Hepatocyte (in vitro differentiated cells): ENCODE results near the gene NPTN. TPM values are rescaled to one million over a fixed set of nuclear protein-coding genes. Genes with fewer than 3 reads are reported as not detected.
A peak's percentile ranks its signal among the peaks of the same experiment; 100 is the strongest.

ENCODE experiments used
- DNase-seq: peaks from one replicate; pipeline ENCODE4 v3.0.0-alpha.2; 2016; ENCODE audit warnings: low spot score
- H2AFZ ChIP-seq: fragments of 200-600 bp; sonication (generic); 2 replicates; pipeline ENCODE4 v1.6.0; 2016; ENCODE audit warnings: antibody characterized with exemption, mild to moderate bottlenecking
- H3K27ac ChIP-seq: fragments of 200-600 bp; sonication (generic); 2 replicates; pipeline ENCODE4 v1.5.1; 2016; ENCODE audit warnings: mild to moderate bottlenecking
- H3K27me3 ChIP-seq: fragments of 200-600 bp; sonication (generic); 2 replicates; pipeline ENCODE4 v1.6.1; 2016
- H3K36me3 ChIP-seq: fragments of 200-600 bp; sonication (generic); replicated peaks from 2 replicates; pipeline ENCODE4 v1.5.1; 2016; ENCODE audit warnings: low read depth; ENCODE audit not compliant: insufficient read depth
- H3K4me1 ChIP-seq: fragments of 200-600 bp; sonication (generic); 2 replicates; pipeline ENCODE4 v1.5.1; 2016; ENCODE audit warnings: mild to moderate bottlenecking, moderate library complexity; ENCODE audit not compliant: insufficient read depth
- H3K4me2 ChIP-seq: fragments of 200-600 bp; sonication (generic); 2 replicates; pipeline ENCODE4 v1.6.0; 2016
- H3K4me3 ChIP-seq: fragments of 200-600 bp; sonication (generic); 2 replicates; pipeline ENCODE4 v1.5.1; 2016; ENCODE audit warnings: mild to moderate bottlenecking
- H3K79me2 ChIP-seq: fragments of 200-600 bp; sonication (generic); 2 replicates; pipeline ENCODE4 v1.6.0; 2017; ENCODE audit warnings: mild to moderate bottlenecking
- H3K9me2 ChIP-seq: fragments of 200-600 bp; sonication (generic); replicated peaks from 2 replicates; pipeline ENCODE4 v1.6.0; 2017; ENCODE audit warnings: mild to moderate bottlenecking; ENCODE audit not compliant: insufficient read depth
- H3K9me3 ChIP-seq: fragments of 200-600 bp; sonication (generic); 2 replicates; pipeline ENCODE4 v1.5.1; 2016; ENCODE audit warnings: low read depth, mild to moderate bottlenecking
- H4K20me1 ChIP-seq: fragments of 200-600 bp; sonication (generic); 2 replicates; pipeline ENCODE4 v1.6.0; 2016; ENCODE audit warnings: mild to moderate bottlenecking; ENCODE audit not compliant: insufficient read depth, poor library complexity, severe bottlenecking
- CTCF ChIP-seq: fragments of 200-600 bp; sonication (generic); IDR thresholded peaks from 2 replicates; pipeline ENCODE4 v1.5.1; 2016; ENCODE audit warnings: antibody characterized with exemption, mild to moderate bottlenecking; ENCODE audit not compliant: poor library complexity
- EZH2 ChIP-seq: fragments of 200-600 bp; sonication (generic); IDR thresholded peaks from 2 replicates; pipeline ENCODE4 v1.6.1; 2016; ENCODE audit warnings: antibody characterized with exemption, mild to moderate bottlenecking, borderline replicate concordance
- EZH2phosphoT487 ChIP-seq: fragments of 200-600 bp; sonication (generic); IDR thresholded peaks from one replicate; pipeline ENCODE4 v1.6.1; 2018; ENCODE audit warnings: antibody characterized with exemption, mild to moderate bottlenecking, low read depth, moderate library complexity; ENCODE audit not compliant: unreplicated experiment, severe bottlenecking
- WGBS: methylation state at CpG from one replicate; pipeline ENCODE4 v1.1.6; 2016; ENCODE audit warnings: low lambda C conversion rate; ENCODE audit errors: missing lambda C conversion rate; 5-methylcytosine and 5-hydroxymethylcytosine counted together
- polyA plus RNA-seq: library from polyadenylated mRNA; unstranded; fragments of >200 nt; fragmentation: Nextera tagmentation; extraction: Ambion mirVana; gene quantifications from 2 replicates; pipeline ENCODE4 v1.2.1, GENCODE V29; 2016
- total RNA-seq: library from RNA; depleted of rRNA; stranded (reverse); fragments of >200 nt; gene quantifications from 2 replicates; pipeline ENCODE4 v1.2.3, GENCODE V29; 2014

NPTN gene
- total and polyA plus RNA-seq, 2 experiments from 2014 or later, result 153 to 234 TPM

GRCh38 chr15:73589766-73590165 is 43.4 kb downstream of the NPTN start:
- Histone ChIP-seq H2AFZ (no peak overlapping the region), H3K4me2 (no peak overlapping the region), H3K36me3 (peaks cover 4% of the 10 kb centered on the region), H3K9me3 (no peaks in the 10 kb centered on the region), H4K20me1 (peaks cover 34% of the 10 kb centered on the region), H3K79me2 (peaks cover 74% of the 10 kb centered on the region), H3K27ac (no peak overlapping the region), H3K27me3 (no peaks in the 10 kb centered on the region), H3K4me3 (no peak overlapping the region), H3K4me1 (peaks cover 23% of the 10 kb centered on the region), H3K9me2 (no peaks in the 10 kb centered on the region)
- 100% methylated on average over 1 of the region's 1 CpG for WGBS
- DNase-seq, result no peak
- TF ChIP-seq EZH2 (no peak), CTCF (no peak), EZH2phosphoT487 (no peak)

GRCh38 chr15:73585871-73586654 is 47.1 kb downstream of the NPTN start:
- H3K36me3 ChIP-seq, result peaks cover 4% of the 10 kb centered on the region
- DNase-seq, result no peak
- no peak overlapping the region for H3K4me3 ChIP-seq

GRCh38 chr15:73584699-73585420 is 48.3 kb downstream of the NPTN start:
- H3K27me3 ChIP-seq, result no peaks in the 10 kb centered on the region
- peak overlapping the region; percentile 74 for H3K27ac ChIP-seq
- no peak for TF ChIP-seq EZH2phosphoT487
- TF ChIP-seq CTCF, result no peak
- TF ChIP-seq EZH2, result no peak
- H3K4me1 ChIP-seq, result peaks cover 24% of the 10 kb centered on the region
- WGBS, result 76% methylated on average over 5 of the region's 5 CpGs
- no peaks in the 10 kb centered on the region for H3K9me3 ChIP-seq
- peaks cover 3% of the 10 kb centered on the region for H4K20me1 ChIP-seq
- H3K36me3 ChIP-seq, result peaks cover 4% of the 10 kb centered on the region
- no peak overlapping the region for H3K4me3 ChIP-seq
- peak overlapping the region; percentile 54 for H3K4me2 ChIP-seq
- no peaks in the 10 kb centered on the region for H3K9me2 ChIP-seq
- H2AFZ ChIP-seq, result no peak overlapping the region
- H3K79me2 ChIP-seq, result peaks cover 53% of the 10 kb centered on the region
- no peak for DNase-seq

More at GRCh38 chr15:73585871-73586654, 47.1 kb downstream of the NPTN start:
- Histone ChIP-seq H3K27ac (peak overlapping the region; percentile 74), H3K9me3 (no peaks in the 10 kb centered on the region), H4K20me1 (peaks cover 6% of the 10 kb centered on the region), H3K27me3 (no peaks in the 10 kb centered on the region), H2AFZ (no peak overlapping the region), H3K9me2 (no peaks in the 10 kb centered on the region), H3K79me2 (peaks cover 61% of the 10 kb centered on the region), H3K4me1 (peaks cover 24% of the 10 kb centered on the region), H3K4me2 (peak overlapping the region; percentile 54)
- TF ChIP-seq EZH2phosphoT487 (no peak), CTCF (no peak), EZH2 (no peak)
- 78% methylated on average over 5 of the region's 5 CpGs for WGBS
